Measurements from ENCODE around the gene RPE65.
"Not testable (repeated sequence)": the region's sequence is repeated elsewhere in the genome, so short reads cannot be mapped to it uniquely, and the experiment has no call there.

The RPE65 gene

GRCh38 chr1:68449901-68450300 is at the start of gene RPE65:
Gene RPE65 (minus strand): TSS chr1:68449954. CDS start chr1:68449905, 49 bp downstream.
- TF ChIP-seq ZFX (IDR thresholded peaks at IDR 0.05), result no peak
- no peak for TF ChIP-seq CTCF (conservative IDR thresholded peaks at IDR 0.05)
- H3K27ac ChIP-seq, result no peak within 1 kb of the TSS

GRCh38 chr1:68497358-68497698 is 47.6 kb upstream of the RPE65 start:
- H3K27ac ChIP-seq, result peak overlapping the region; percentile 84
- TF ChIP-seq CTCF (conservative IDR thresholded peaks at IDR 0.05), result no peak
- TF ChIP-seq ZFX (IDR thresholded peaks at IDR 0.05), result no peak

GRCh38 chr1:68496680-68497357 is 47.1 kb upstream of the RPE65 start, which contains the start of gene DEPDC1:
Gene DEPDC1 (minus strand): TSS chr1:68497082. CDS start chr1:68496999, 83 bp downstream.
- no peak for TF ChIP-seq CTCF (conservative IDR thresholded peaks at IDR 0.05)
- TF ChIP-seq ZFX (IDR thresholded peaks at IDR 0.05), result peak; percentile 88

GRCh38 chr1:68495968-68496679 is 46.4 kb upstream of the RPE65 start:
- TF ChIP-seq CTCF (conservative IDR thresholded peaks at IDR 0.05) (peak; percentile 21; the same call in 1 of the 2 replicates), ZFX (IDR thresholded peaks at IDR 0.05) (no peak)
- H3K27ac ChIP-seq, result peak overlapping the region; percentile 84

More at GRCh38 chr1:68496680-68497357, 47.1 kb upstream of the RPE65 start, which contains the start of gene DEPDC1:
- H3K27ac ChIP-seq, result peak within 1 kb of the TSS; percentile 84

GRCh38 chr1:68495532-68495931 is 45.8 kb upstream of the RPE65 start:
- H3K27ac ChIP-seq, result no peak overlapping the region
- TF ChIP-seq ZFX (IDR thresholded peaks at IDR 0.05) (no peak), CTCF (conservative IDR thresholded peaks at IDR 0.05) (no peak)

GRCh38 chr1:68493193-68493592 is 43.4 kb upstream of the RPE65 start:
- TF ChIP-seq ZFX (IDR thresholded peaks at IDR 0.05) (no peak), CTCF (conservative IDR thresholded peaks at IDR 0.05) (no peak)
- no peak overlapping the region for H3K27ac ChIP-seq

- not testable (repeated sequence) for H3K27ac ChIP-seq
Observed at GRCh38 chr1:68492255-68492654, 42.5 kb upstream of the RPE65 start.
